GM19455 (cell line): ENCODE results near the gene SLC29A1.

Source experiments
- ATAC-seq: cut with Tn5 transposase; IDR thresholded peaks from one replicate; pipeline ENCODE4 v1.9.1; 2021; ENCODE audit not compliant: unreplicated experiment

Gene SLC29A1

GRCh38 chr6:44234101-44235025 is 11.0 kb downstream of the SLC29A1 start:
- no peak for ATAC-seq

- no peak for ATAC-seq
These were observed 11.9 kb downstream of the SLC29A1 start for GRCh38 chr6:44235269-44235668.

GRCh38 chr6:44235891-44236516 is 12.6 kb downstream of the SLC29A1 start:
- ATAC-seq = no peak

- ATAC-seq = peak; percentile 52
These were observed 13.8 kb downstream of the SLC29A1 start for GRCh38 chr6:44237021-44237812.

GRCh38 chr6:44237813-44238433 is 14.5 kb downstream of the SLC29A1 start:
- peak; percentile 81 for ATAC-seq

GRCh38 chr6:44238687-44239350 is 15.4 kb downstream of the SLC29A1 start:
- no peak for ATAC-seq

- no peak for ATAC-seq
These were observed 19.9 kb downstream of the SLC29A1 start for GRCh38 chr6:44243345-44243744.

- no peak for ATAC-seq
These were observed 22.1 kb downstream of the SLC29A1 start for GRCh38 chr6:44245391-44245911.

- ATAC-seq = peak; percentile 52
These were observed 22.7 kb downstream of the SLC29A1 start for GRCh38 chr6:44245912-44246662.

GRCh38 chr6:44246663-44247337 is 23.4 kb downstream of the SLC29A1 start, which contains the start of gene HSP90AB1:
Gene HSP90AB1, plus strand, starts transcription at chr6:44247101. Its CDS starts 1,529 bp downstream, at chr6:44248630.
- peak; percentile 68 for ATAC-seq

GRCh38 chr6:44247338-44248302 is 24.2 kb downstream of the SLC29A1 start:
- ATAC-seq = peak; percentile 28

GRCh38 chr6:44248579-44248978 is 25.2 kb downstream of the SLC29A1 start:
- no peak for ATAC-seq

- ATAC-seq = no peak
These were observed 25.8 kb downstream of the SLC29A1 start for GRCh38 chr6:44249082-44249748.

GRCh38 chr6:44250067-44250717 is 26.8 kb downstream of the SLC29A1 start:
- ATAC-seq = no peak

GRCh38 chr6:44250718-44251123 is 27.3 kb downstream of the SLC29A1 start:
- ATAC-seq = no peak
